HepG2 (cell line): ENCODE results near the gene GDF9. TPM values are rescaled to one million over a fixed set of nuclear protein-coding genes. Genes with fewer than 3 reads are reported as not detected.

Source experiments
- BCL6 ChIP-seq: IDR thresholded peaks from 2 replicates; pipeline ENCODE4 v1.6.1; 2016; ENCODE audit warnings: missing genetic modification reagents, missing compliant biosample characterization
- CEBPG ChIP-seq: IDR thresholded peaks from 2 replicates; pipeline ENCODE4 v1.6.1; 2016
- ELF3 ChIP-seq: IDR thresholded peaks from 2 replicates; pipeline ENCODE4 v1.6.1; 2016; ENCODE audit warnings: missing genetic modification reagents, missing compliant biosample characterization
- IRF2 ChIP-seq: IDR thresholded peaks from 2 replicates; pipeline ENCODE4 v1.6.1; 2018; ENCODE audit warnings: missing genetic modification reagents, missing compliant biosample characterization
- KDM6A ChIP-seq: IDR thresholded peaks from 2 replicates; pipeline ENCODE4 v1.6.1; 2016; ENCODE audit warnings: low read depth
- KLF9 ChIP-seq: IDR thresholded peaks from 2 replicates; pipeline ENCODE4 v1.6.1; 2016; ENCODE audit warnings: low read depth
- LCORL ChIP-seq, 2 experiments: fragments of 450-650 bp in 1 of 2; sonication (generic) in 1 of 2; formaldehyde crosslinking in 1 of 2; IDR thresholded peaks; 2 replicates each; pipeline versions ENCODE4 v1.5.0 to v1.6.1; 2017 to 2020; ENCODE audit warnings: antibody characterized with exemption in 1 of 2, missing genetic modification reagents in 1 of 2
- MLLT10 ChIP-seq: sonication (generic); formaldehyde crosslinking; IDR thresholded peaks from 2 replicates; pipeline ENCODE4 v1.4.0; 2020; ENCODE audit warnings: missing genetic modification reagents
- MYC ChIP-seq: sonication (generic); formaldehyde crosslinking; IDR thresholded peaks from 2 replicates; pipeline ENCODE4 v1.9.0; 2021; ENCODE audit warnings: missing genetic modification reagents, borderline replicate concordance
- NFE2 ChIP-seq: sonication (generic); formaldehyde crosslinking; IDR thresholded peaks from 2 replicates; pipeline ENCODE4 v1.4.0; 2020; ENCODE audit warnings: missing genetic modification reagents
- NR2F6 ChIP-seq, 2 experiments: IDR thresholded peaks; 2 replicates each; pipeline ENCODE4 v1.6.1; 2016; ENCODE audit warnings: antibody characterized with exemption in 1 of 2, mild to moderate bottlenecking in 1 of 2
- PHF21A ChIP-seq: sonication (generic); formaldehyde crosslinking; IDR thresholded peaks from 2 replicates; pipeline ENCODE4 v1.5.0; 2020; ENCODE audit warnings: mild to moderate bottlenecking, missing genetic modification reagents
- POGZ ChIP-seq: sonication (generic); formaldehyde crosslinking; IDR thresholded peaks from 2 replicates; pipeline ENCODE4 v1.4.0; 2020; ENCODE audit warnings: mild to moderate bottlenecking, missing genetic modification reagents
- PPARG ChIP-seq: conservative IDR thresholded peaks from 2 replicates; pipeline ENCODE4 v1.6.1; 2016; ENCODE audit warnings: missing biosample characterization, missing genetic modification reagents
- RAD51 ChIP-seq: fragments of 450-650 bp; IDR thresholded peaks from 2 replicates; pipeline ENCODE4 v1.6.1; 2016; ENCODE audit warnings: borderline replicate concordance
- RXRB ChIP-seq: IDR thresholded peaks from 2 replicates; pipeline ENCODE4 v1.6.1; 2016; ENCODE audit warnings: borderline replicate concordance, missing genetic modification reagents, missing compliant biosample characterization
- SMAD3 ChIP-seq: sonication (generic); formaldehyde crosslinking; IDR thresholded peaks from 2 replicates; pipeline ENCODE4 v1.4.0; 2020; ENCODE audit warnings: missing genetic modification reagents
- STAT5B ChIP-seq: sonication (generic); formaldehyde crosslinking; IDR thresholded peaks from 2 replicates; pipeline ENCODE4 v1.4.0; 2020; ENCODE audit warnings: missing genetic modification reagents
- TCF12 ChIP-seq, 2 experiments: fragments of 450-650 bp in 1 of 2; sonication (generic) in 1 of 2; formaldehyde crosslinking in 1 of 2; IDR thresholded peaks; 2 replicates each; pipeline versions ENCODE4 v1.6.1 to v1.8.0; 2017 to 2022; ENCODE audit warnings: antibody characterized with exemption in 1 of 2, mild to moderate bottlenecking in 1 of 2, missing genetic modification reagents in 1 of 2, moderate library complexity in 1 of 2
- ZFY ChIP-seq: sonication (generic); formaldehyde crosslinking; IDR thresholded peaks from 2 replicates; pipeline ENCODE4 v1.4.0; 2020; ENCODE audit warnings: missing genetic modification reagents
- ZNF124 ChIP-seq: sonication (generic); formaldehyde crosslinking; IDR thresholded peaks from 2 replicates; pipeline ENCODE4 v1.4.0; 2020; ENCODE audit warnings: missing genetic modification reagents
- ZNF382 ChIP-seq: sonication (generic); formaldehyde crosslinking; IDR thresholded peaks from 2 replicates; pipeline ENCODE4 v1.5.0; 2020; ENCODE audit warnings: missing genetic modification reagents, mild to moderate bottlenecking, borderline replicate concordance
- ZNF713 ChIP-seq: sonication (generic); formaldehyde crosslinking; IDR thresholded peaks from 2 replicates; pipeline ENCODE4 v1.4.0; 2020; ENCODE audit warnings: mild to moderate bottlenecking, missing genetic modification reagents
- ZNF792 ChIP-seq: IDR thresholded peaks from 2 replicates; pipeline ENCODE4 v1.6.1; 2016
- polyA plus RNA-seq, 8 experiments: library from polyadenylated mRNA; depleted of rRNA in 3 of 8; stranded (reverse) in 7 of 8; unstranded in 1 of 8; fragments of >200 nt; fragmentation: Illumina TruSeq in 4 of 8; extraction: Trizol in 4 of 8; gene quantifications; 2 replicates each; pipeline versions ENCODE4 v1.2.1 to v1.2.3, GENCODE V29; 2011 to 2016; ENCODE audit warnings: low read depth in 4 of 8, missing spikeins in 1 of 8, mixed read lengths in 1 of 8; ENCODE audit not compliant: insufficient read depth in 1 of 8
- total RNA-seq, 5 experiments: library from RNA; depleted of rRNA; stranded (reverse); fragments of >200 nt; fragmentation: Illumina TruSeq; extraction: Trizol; gene quantifications; 2 replicates each; pipeline ENCODE4 v1.2.3, GENCODE V29; 2016; ENCODE audit warnings: low read depth in 1 of 5
- TF ChIP-seq, protein P1 (sequence below): IDR thresholded peaks from 2 replicates; pipeline ENCODE4 v1.6.1; 2016
- TF ChIP-seq, protein P2 (sequence below): IDR thresholded peaks from 2 replicates; pipeline ENCODE4 v1.4.0; 2020; ENCODE audit warnings: mild to moderate bottlenecking, missing genetic modification reagents
- TF ChIP-seq, protein P3 (sequence below): IDR thresholded peaks from 2 replicates; pipeline ENCODE4 v1.6.1; 2016

GDF9 gene
- total and polyA plus RNA-seq, 2 of the 13 experiments (the other 11 are each of a cell fraction or from before 2014, with no cell fraction given) = 0.33 to 0.38 TPM

DNA sequence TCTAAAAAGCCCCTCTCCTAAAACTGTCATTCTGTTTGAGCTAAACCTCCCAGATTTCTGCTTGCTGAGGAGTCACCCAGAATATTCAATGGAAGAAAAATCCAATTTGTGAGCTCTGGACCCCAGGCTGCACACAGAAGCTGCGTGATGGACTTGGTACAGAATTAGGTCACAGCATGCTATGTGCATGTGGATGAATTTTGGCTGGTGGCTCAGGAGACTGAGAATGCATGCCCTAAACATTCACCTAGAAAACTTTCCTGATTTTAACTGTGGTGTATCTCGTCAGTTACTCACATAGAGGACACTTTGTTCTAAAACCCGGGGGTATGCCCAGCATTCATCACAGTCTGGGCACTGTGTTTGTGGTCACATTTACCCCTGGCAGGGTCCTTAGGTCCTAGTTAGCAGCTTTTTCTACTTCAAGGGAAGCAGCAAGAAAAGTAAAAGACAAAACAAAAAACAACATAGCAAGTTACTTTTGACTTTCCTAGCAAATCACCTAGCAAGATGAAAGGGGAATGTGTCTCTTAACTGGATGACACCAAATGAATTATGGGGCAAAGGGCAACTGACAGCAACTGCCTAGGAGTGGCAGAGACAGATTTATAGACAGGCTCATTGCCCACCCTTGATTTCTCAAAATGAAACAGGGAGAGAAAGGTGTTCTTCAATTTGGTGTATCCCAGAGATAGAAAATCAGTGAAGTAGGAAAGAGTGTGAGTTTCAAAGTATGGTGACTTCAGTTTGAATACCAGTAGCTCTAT, 27.6 kb downstream of the GDF9 start (continued):
- TF ChIP-seq ZNF382 (CRISPR knock-in tag) = no peak
- TF ChIP-seq, protein P1, sequence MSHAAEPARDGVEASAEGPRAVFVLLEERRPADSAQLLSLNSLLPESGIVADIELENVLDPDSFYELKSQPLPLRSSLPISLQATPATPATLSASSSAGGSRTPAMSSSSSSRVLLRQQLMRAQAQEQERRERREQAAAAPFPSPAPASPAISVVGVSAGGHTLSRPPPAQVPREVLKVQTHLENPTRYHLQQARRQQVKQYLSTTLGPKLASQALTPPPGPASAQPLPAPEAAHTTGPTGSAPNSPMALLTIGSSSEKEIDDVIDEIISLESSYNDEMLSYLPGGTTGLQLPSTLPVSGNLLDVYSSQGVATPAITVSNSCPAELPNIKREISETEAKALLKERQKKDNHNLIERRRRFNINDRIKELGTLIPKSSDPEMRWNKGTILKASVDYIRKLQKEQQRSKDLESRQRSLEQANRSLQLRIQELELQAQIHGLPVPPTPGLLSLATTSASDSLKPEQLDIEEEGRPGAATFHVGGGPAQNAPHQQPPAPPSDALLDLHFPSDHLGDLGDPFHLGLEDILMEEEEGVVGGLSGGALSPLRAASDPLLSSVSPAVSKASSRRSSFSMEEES (CRISPR knock-in tag) = 0 out of 2 replicates have a peak, but pooled peaks have one; percentile 24
- TF ChIP-seq CEBPG (CRISPR knock-in tag) = peak; percentile 37; the same call in 1 of the 2 replicates
- 0 out of 2 replicates have a peak, but pooled peaks have one; percentile 5 for TF ChIP-seq PHF21A
- no peak for TF ChIP-seq IRF2 (CRISPR knock-in tag)
- TF ChIP-seq KLF9 (CRISPR knock-in tag) = no peak
- 0 out of 2 replicates have a peak, but pooled peaks have one; percentile 27 for TF ChIP-seq LCORL (IDR thresholded peaks at IDR 0.05)
- peak; percentile 56 for TF ChIP-seq LCORL (CRISPR knock-in tag; IDR thresholded peaks at IDR 0.05)
- TF ChIP-seq STAT5B (CRISPR knock-in tag) = no peak
- no peak for TF ChIP-seq TCF12 (IDR thresholded peaks at IDR 0.05)
- TF ChIP-seq TCF12 (CRISPR knock-in tag; IDR thresholded peaks at IDR 0.05) = 0 out of 2 replicates have a peak, but pooled peaks have one; percentile 50
- 0 out of 2 replicates have a peak, but pooled peaks have one; percentile 5 for TF ChIP-seq SMAD3 (CRISPR knock-in tag)
- TF ChIP-seq PPARG = peak; percentile 68
- TF ChIP-seq MYC (CRISPR knock-in tag) = peak; percentile 53; the same call in 1 of the 2 replicates
- no peak for TF ChIP-seq NFE2 (CRISPR knock-in tag)
- TF ChIP-seq ZNF713 (CRISPR knock-in tag) = no peak
- TF ChIP-seq, protein P2, sequence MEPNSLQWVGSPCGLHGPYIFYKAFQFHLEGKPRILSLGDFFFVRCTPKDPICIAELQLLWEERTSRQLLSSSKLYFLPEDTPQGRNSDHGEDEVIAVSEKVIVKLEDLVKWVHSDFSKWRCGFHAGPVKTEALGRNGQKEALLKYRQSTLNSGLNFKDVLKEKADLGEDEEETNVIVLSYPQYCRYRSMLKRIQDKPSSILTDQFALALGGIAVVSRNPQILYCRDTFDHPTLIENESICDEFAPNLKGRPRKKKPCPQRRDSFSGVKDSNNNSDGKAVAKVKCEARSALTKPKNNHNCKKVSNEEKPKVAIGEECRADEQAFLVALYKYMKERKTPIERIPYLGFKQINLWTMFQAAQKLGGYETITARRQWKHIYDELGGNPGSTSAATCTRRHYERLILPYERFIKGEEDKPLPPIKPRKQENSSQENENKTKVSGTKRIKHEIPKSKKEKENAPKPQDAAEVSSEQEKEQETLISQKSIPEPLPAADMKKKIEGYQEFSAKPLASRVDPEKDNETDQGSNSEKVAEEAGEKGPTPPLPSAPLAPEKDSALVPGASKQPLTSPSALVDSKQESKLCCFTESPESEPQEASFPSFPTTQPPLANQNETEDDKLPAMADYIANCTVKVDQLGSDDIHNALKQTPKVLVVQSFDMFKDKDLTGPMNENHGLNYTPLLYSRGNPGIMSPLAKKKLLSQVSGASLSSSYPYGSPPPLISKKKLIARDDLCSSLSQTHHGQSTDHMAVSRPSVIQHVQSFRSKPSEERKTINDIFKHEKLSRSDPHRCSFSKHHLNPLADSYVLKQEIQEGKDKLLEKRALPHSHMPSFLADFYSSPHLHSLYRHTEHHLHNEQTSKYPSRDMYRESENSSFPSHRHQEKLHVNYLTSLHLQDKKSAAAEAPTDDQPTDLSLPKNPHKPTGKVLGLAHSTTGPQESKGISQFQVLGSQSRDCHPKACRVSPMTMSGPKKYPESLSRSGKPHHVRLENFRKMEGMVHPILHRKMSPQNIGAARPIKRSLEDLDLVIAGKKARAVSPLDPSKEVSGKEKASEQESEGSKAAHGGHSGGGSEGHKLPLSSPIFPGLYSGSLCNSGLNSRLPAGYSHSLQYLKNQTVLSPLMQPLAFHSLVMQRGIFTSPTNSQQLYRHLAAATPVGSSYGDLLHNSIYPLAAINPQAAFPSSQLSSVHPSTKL = peak; percentile 62
- peak; percentile 29; the same call in 1 of the 2 replicates for TF ChIP-seq POGZ
- TF ChIP-seq KDM6A (CRISPR knock-in tag) = peak; percentile 67
- TF ChIP-seq RAD51 = no peak
- TF ChIP-seq ZNF792 = peak; percentile 36; the same call in 1 of the 2 replicates
- peak; percentile 56 for TF ChIP-seq ELF3 (CRISPR knock-in tag)
- peak; percentile 40; the same call in 1 of the 2 replicates for TF ChIP-seq RXRB
- TF ChIP-seq BCL6 (CRISPR knock-in tag) = peak; percentile 19; the same call in 1 of the 2 replicates
- TF ChIP-seq, protein P3, sequence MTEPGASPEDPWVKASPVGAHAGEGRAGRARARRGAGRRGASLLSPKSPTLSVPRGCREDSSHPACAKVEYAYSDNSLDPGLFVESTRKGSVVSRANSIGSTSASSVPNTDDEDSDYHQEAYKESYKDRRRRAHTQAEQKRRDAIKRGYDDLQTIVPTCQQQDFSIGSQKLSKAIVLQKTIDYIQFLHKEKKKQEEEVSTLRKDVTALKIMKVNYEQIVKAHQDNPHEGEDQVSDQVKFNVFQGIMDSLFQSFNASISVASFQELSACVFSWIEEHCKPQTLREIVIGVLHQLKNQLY (CRISPR knock-in tag) = peak; percentile 98
- no peak for TF ChIP-seq ZFY (CRISPR knock-in tag)
- no peak for TF ChIP-seq MLLT10
- peak; percentile 40; the same call in 1 of the 2 replicates for TF ChIP-seq NR2F6 (IDR thresholded peaks at IDR 0.05)
- TF ChIP-seq NR2F6 (CRISPR knock-in tag; IDR thresholded peaks at IDR 0.05) = no peak
- TF ChIP-seq ZNF124 (CRISPR knock-in tag) = no peak
